Immature natural killer cell (primary cell): ENCODE results near the gene MEGF10. TPM values are rescaled to one million over a fixed set of nuclear protein-coding genes. Genes with fewer than 3 reads are reported as not detected.
"Not testable (repeated sequence)": the region's sequence is repeated elsewhere in the genome, so short reads cannot be mapped to it uniquely, and the experiment has no call there.

ENCODE experiments used
- DNase-seq, 3 donors: peaks; one replicate each; pipeline ENCODE4 v3.0.0; 2022; ENCODE audit warnings: mixed read lengths in 1 of 3
- H3K27ac Mint-ChIP-seq, 6 donors: one replicate each; pipeline ENCODE4 v1.8.0; 2020; ENCODE audit warnings: mixed read lengths in 6 of 6, mild to moderate bottlenecking in 5 of 6, inconsistent platforms in 4 of 6, moderate library complexity in 3 of 6
- H3K27me3 Mint-ChIP-seq, 3 donors: one replicate each; pipeline ENCODE4 v1.8.0; 2020 to 2021; ENCODE audit warnings: low read depth in 3 of 3, mild to moderate bottlenecking in 3 of 3, mixed read lengths in 3 of 3, moderate library complexity in 3 of 3, inconsistent platforms in 1 of 3
- H3K36me3 Mint-ChIP-seq, 3 donors: one replicate each; pipeline ENCODE4 v1.8.0; 2020; ENCODE audit warnings: mixed read lengths in 3 of 3, inconsistent platforms in 2 of 3, mild to moderate bottlenecking in 2 of 3
- H3K4me1 Mint-ChIP-seq, 2 donors: one replicate each; pipeline ENCODE4 v1.8.0; 2020; ENCODE audit warnings: inconsistent platforms in 2 of 2, mild to moderate bottlenecking in 2 of 2, mixed read lengths in 2 of 2, moderate library complexity in 1 of 2
- H3K4me3 Mint-ChIP-seq, 5 donors: one replicate each; pipeline ENCODE4 v1.8.0; 2020; ENCODE audit warnings: mild to moderate bottlenecking in 5 of 5, mixed read lengths in 5 of 5, inconsistent platforms in 3 of 5, moderate library complexity in 3 of 5
- H3K9me3 Mint-ChIP-seq, 6 donors: one replicate each; pipeline ENCODE4 v1.8.0; 2020; ENCODE audit warnings: mild to moderate bottlenecking in 6 of 6, mixed read lengths in 6 of 6, inconsistent platforms in 4 of 6, moderate library complexity in 3 of 6
- polyA plus RNA-seq, 3 donors: library from polyadenylated mRNA; unstranded; fragments of 300-500 nt; fragmentation: Illumina TruSeq; gene quantifications; one replicate each; pipeline ENCODE4 v1.2.3, GENCODE V29; 2021

The MEGF10 gene
- polyA plus RNA-seq, 3 donors from 2014 or later, result not detected

GRCh38 chr5:127290946-127291693 lies 524 bp downstream of the MEGF10 start:
- Mint-ChIP-seq H3K27ac (no peak overlapping the region), H3K4me3 (no peak overlapping the region), H3K9me3 (peaks cover 0 to 16% (median 3%) of the 10 kb centered on the region in 6 donors), H3K27me3 (peaks cover 6 to 35% (median 15%) of the 10 kb centered on the region in 3 donors), H3K36me3 (no peaks in the 10 kb centered on the region), H3K4me1 (no peaks in the 10 kb centered on the region)
- DNase-seq, result no peak

GRCh38 chr5:127292030-127292735 lies 1.6 kb downstream of the MEGF10 start:
- Mint-ChIP-seq H3K27ac (no peak overlapping the region), H3K27me3 (peaks cover 6 to 35% (median 13%) of the 10 kb centered on the region in 3 donors), H3K9me3 (peaks cover 0 to 16% (median 3%) of the 10 kb centered on the region in 6 donors), H3K36me3 (no peaks in the 10 kb centered on the region), H3K4me1 (no peaks in the 10 kb centered on the region), H3K4me3 (no peak overlapping the region)
- no peak for DNase-seq

- H3K9me3 Mint-ChIP-seq, result peaks cover 0 to 14% (median 3%) of the 10 kb centered on the region in 6 donors
- H3K36me3 Mint-ChIP-seq, result no peaks in the 10 kb centered on the region
- no peaks in the 10 kb centered on the region for H3K4me1 Mint-ChIP-seq
- H3K4me3 Mint-ChIP-seq, result no peak overlapping the region
- H3K27me3 Mint-ChIP-seq, result peaks cover 2 to 28% (median 13%) of the 10 kb centered on the region in 3 donors
- DNase-seq, result no peak
- H3K27ac Mint-ChIP-seq, result no peak overlapping the region
Observed at GRCh38 chr5:127293373-127293772, 2.8 kb downstream of the MEGF10 start.

- Mint-ChIP-seq H3K9me3 (peaks cover 0 to 2% (median 0%) of the 10 kb centered on the region in 6 donors), H3K4me1 (no peaks in the 10 kb centered on the region), H3K27me3 (peaks cover 2 to 19% (median 7%) of the 10 kb centered on the region in 3 donors), H3K36me3 (no peaks in the 10 kb centered on the region), H3K27ac (no peak overlapping the region), H3K4me3 (no peak overlapping the region)
- no peak for DNase-seq
Observed at GRCh38 chr5:127294829-127295228, 4.2 kb downstream of the MEGF10 start.

- H3K4me3 Mint-ChIP-seq, result no peak overlapping the region
- peaks cover 0 to 2% (median 0%) of the 10 kb centered on the region in 6 donors for H3K9me3 Mint-ChIP-seq
- no peak for DNase-seq
- no peak overlapping the region for H3K27ac Mint-ChIP-seq
- peaks cover 2 to 19% (median 6%) of the 10 kb centered on the region in 3 donors for H3K27me3 Mint-ChIP-seq
- H3K4me1 Mint-ChIP-seq, result no peaks in the 10 kb centered on the region
- no peaks in the 10 kb centered on the region for H3K36me3 Mint-ChIP-seq
Observed at GRCh38 chr5:127295454-127295853, 4.9 kb downstream of the MEGF10 start.

- Mint-ChIP-seq H3K27ac (no peak overlapping the region), H3K36me3 (no peaks in the 10 kb centered on the region), H3K4me1 (no peaks in the 10 kb centered on the region), H3K4me3 (no peak overlapping the region), H3K27me3 (peaks cover 2 to 12% (median 5%) of the 10 kb centered on the region in 3 donors), H3K9me3 (peaks cover 0 to 2% (median 0%) of the 10 kb centered on the region in 6 donors)
- no peak for DNase-seq
Observed at GRCh38 chr5:127296321-127296720, 5.7 kb downstream of the MEGF10 start.

- H3K27me3 Mint-ChIP-seq, H3K4me3 Mint-ChIP-seq, H3K36me3 Mint-ChIP-seq, DNase-seq, H3K4me1 Mint-ChIP-seq, H3K27ac Mint-ChIP-seq, H3K9me3 Mint-ChIP-seq: not testable (repeated sequence)
Observed at GRCh38 chr5:127296894-127297293, 6.3 kb downstream of the MEGF10 start.

GRCh38 chr5:127297348-127298035 lies 6.9 kb downstream of the MEGF10 start:
- H3K9me3 Mint-ChIP-seq, result peaks cover 0 to 2% (median 0%) of the 10 kb centered on the region in 6 donors
- no peaks in the 10 kb centered on the region for H3K4me1 Mint-ChIP-seq
- peaks cover 0 to 5% (median 5%) of the 10 kb centered on the region in 3 donors for H3K27me3 Mint-ChIP-seq
- no peak for DNase-seq
- H3K36me3 Mint-ChIP-seq, result no peaks in the 10 kb centered on the region
- no peak overlapping the region for H3K27ac Mint-ChIP-seq
- no peak overlapping the region for H3K4me3 Mint-ChIP-seq

- H3K4me1 Mint-ChIP-seq, result no peaks in the 10 kb centered on the region
- peaks cover 0 to 4% (median 0%) of the 10 kb centered on the region in 6 donors for H3K9me3 Mint-ChIP-seq
- no peaks in the 10 kb centered on the region for H3K36me3 Mint-ChIP-seq
- H3K27me3 Mint-ChIP-seq, result peaks cover 0 to 8% (median 5%) of the 10 kb centered on the region in 3 donors
- H3K4me3 Mint-ChIP-seq, result no peak overlapping the region
- DNase-seq, result no peak
- H3K27ac Mint-ChIP-seq, result no peak overlapping the region
Observed at GRCh38 chr5:127298036-127298429, 7.4 kb downstream of the MEGF10 start.

- no peaks in the 10 kb centered on the region for H3K36me3 Mint-ChIP-seq
- no peak overlapping the region for H3K4me3 Mint-ChIP-seq
- H3K4me1 Mint-ChIP-seq, result no peaks in the 10 kb centered on the region
- peaks cover 0 to 8% (median 5%) of the 10 kb centered on the region in 3 donors for H3K27me3 Mint-ChIP-seq
- no peak for DNase-seq
- peaks cover 0 to 4% (median 0%) of the 10 kb centered on the region in 6 donors for H3K9me3 Mint-ChIP-seq
- H3K27ac Mint-ChIP-seq, result peak overlapping the region in 1 of 6 donors; percentile 13
Observed at GRCh38 chr5:127298656-127299055, 8.1 kb downstream of the MEGF10 start.

GRCh38 chr5:127299678-127300077 lies 9.1 kb downstream of the MEGF10 start:
- no peak for DNase-seq
- Mint-ChIP-seq H3K36me3 (no peaks in the 10 kb centered on the region), H3K4me1 (no peaks in the 10 kb centered on the region), H3K9me3 (peaks cover 0 to 1% (median 0%) of the 10 kb centered on the region in 6 donors), H3K27me3 (peaks cover 0 to 5% (median 5%) of the 10 kb centered on the region in 3 donors), H3K27ac (no peak overlapping the region), H3K4me3 (no peak overlapping the region)

- Mint-ChIP-seq H3K9me3 (peaks cover 0 to 1% (median 0%) of the 10 kb centered on the region in 6 donors), H3K27ac (no peak overlapping the region), H3K4me1 (no peaks in the 10 kb centered on the region), H3K27me3 (peaks cover 0 to 5% (median 3%) of the 10 kb centered on the region in 3 donors), H3K4me3 (no peak overlapping the region), H3K36me3 (no peaks in the 10 kb centered on the region)
- DNase-seq, result no peak
Observed at GRCh38 chr5:127302509-127302908, 11.9 kb downstream of the MEGF10 start.

- Mint-ChIP-seq H3K9me3 (peaks cover 0 to 1% (median 0%) of the 10 kb centered on the region in 6 donors), H3K4me3 (no peak overlapping the region), H3K4me1 (no peaks in the 10 kb centered on the region), H3K27me3 (peaks cover 2 to 5% (median 3%) of the 10 kb centered on the region in 3 donors), H3K36me3 (no peaks in the 10 kb centered on the region), H3K27ac (no peak overlapping the region)
- no peak for DNase-seq
Observed at GRCh38 chr5:127303404-127303803, 12.8 kb downstream of the MEGF10 start.

- H3K9me3 Mint-ChIP-seq, result peaks cover 0 to 1% (median 0%) of the 10 kb centered on the region in 6 donors
- no peak for DNase-seq
- no peak overlapping the region for H3K27ac Mint-ChIP-seq
- peaks cover 3 to 6% (median 4%) of the 10 kb centered on the region in 3 donors for H3K27me3 Mint-ChIP-seq
- no peaks in the 10 kb centered on the region for H3K4me1 Mint-ChIP-seq
- H3K4me3 Mint-ChIP-seq, result no peak overlapping the region
- no peaks in the 10 kb centered on the region for H3K36me3 Mint-ChIP-seq
Observed at GRCh38 chr5:127305493-127305892, 14.9 kb downstream of the MEGF10 start.
